H9 (cell line): ENCODE data around the gene MLIP. TPM values are rescaled to one million over a fixed set of nuclear protein-coding genes. Genes with fewer than 3 reads are reported as not detected.

ENCODE experiments used
- DNase-seq: peaks from one replicate; pipeline ENCODE4 v3.0.0-alpha.2; 2017
- H2AFZ ChIP-seq: one replicate; pipeline ENCODE4 v1.6.1; 2013; ENCODE audit warnings: mild to moderate bottlenecking, low read length, control low read depth, moderate library complexity
- H2AK5ac ChIP-seq: 2 replicates; pipeline ENCODE4 v1.6.1; 2013; ENCODE audit warnings: low read length, control low read depth, mixed read lengths; ENCODE audit not compliant: insufficient read length
- H2BK120ac ChIP-seq: one replicate; pipeline ENCODE4 v1.6.1; 2013; ENCODE audit warnings: low read depth, mild to moderate bottlenecking, low read length, control low read depth, inconsistent platforms; ENCODE audit not compliant: poor library complexity, severe bottlenecking
- H2BK12ac ChIP-seq: 2 replicates; pipeline ENCODE4 v1.6.1; 2013; ENCODE audit warnings: low read length, control low read depth, mixed read lengths, low read depth; ENCODE audit not compliant: insufficient read length
- H2BK15ac ChIP-seq: 2 replicates; pipeline ENCODE4 v1.6.1; 2013; ENCODE audit warnings: low read depth, low read length, control low read depth
- H2BK20ac ChIP-seq: one replicate; pipeline ENCODE4 v1.6.1; 2013; ENCODE audit warnings: low read depth, mild to moderate bottlenecking, low read length, control low read depth, inconsistent platforms; ENCODE audit not compliant: poor library complexity, severe bottlenecking
- H2BK5ac ChIP-seq: 2 replicates; pipeline ENCODE4 v1.6.1; 2013; ENCODE audit warnings: low read length, control low read depth, mixed read lengths; ENCODE audit not compliant: insufficient read length
- H3K14ac ChIP-seq: 2 replicates; pipeline ENCODE4 v1.6.1; 2013; ENCODE audit warnings: low read length, control low read depth; ENCODE audit not compliant: insufficient read depth
- H3K18ac ChIP-seq: 2 replicates; pipeline ENCODE4 v1.6.1; 2013; ENCODE audit warnings: low read depth, mild to moderate bottlenecking, mixed read lengths, low read length, control low read depth; ENCODE audit not compliant: insufficient read length
- H3K23ac ChIP-seq: 2 replicates; pipeline ENCODE4 v1.6.1; 2013; ENCODE audit warnings: low read length, control low read depth, mixed read lengths, low read depth; ENCODE audit not compliant: insufficient read length
- H3K23me2 ChIP-seq: 2 replicates; pipeline ENCODE4 v1.6.1; 2013; ENCODE audit warnings: low read depth, mild to moderate bottlenecking, mixed read lengths, low read length, control low read depth; ENCODE audit not compliant: insufficient read length, poor library complexity, severe bottlenecking
- H3K27ac ChIP-seq: 2 replicates; pipeline ENCODE4 v1.5.1; 2013; ENCODE audit warnings: low read length, control low read depth, mixed read lengths, low read depth; ENCODE audit not compliant: insufficient read length
- H3K27me3 ChIP-seq: 2 replicates; pipeline ENCODE4 v1.6.1; 2013; ENCODE audit warnings: low read length, control low read depth, inconsistent platforms; ENCODE audit not compliant: insufficient read depth
- H3K4ac ChIP-seq: 2 replicates; pipeline ENCODE4 v1.6.1; 2013; ENCODE audit warnings: low read depth, mild to moderate bottlenecking, control low read depth, inconsistent platforms, low read length, moderate library complexity
- H3K4me1 ChIP-seq: 2 replicates; pipeline ENCODE4 v1.6.1; 2013; ENCODE audit warnings: low read length, control low read depth, inconsistent platforms; ENCODE audit not compliant: insufficient read depth
- H3K4me2 ChIP-seq: 2 replicates; pipeline ENCODE4 v1.6.1; 2013; ENCODE audit warnings: low read length, control low read depth, mixed read lengths; ENCODE audit not compliant: insufficient read length, insufficient read depth
- H3K56ac ChIP-seq: 2 replicates; pipeline ENCODE4 v1.6.1; 2013; ENCODE audit warnings: low read depth, mild to moderate bottlenecking, mixed read lengths, low read length, control low read depth; ENCODE audit not compliant: insufficient read length
- H3K79me1 ChIP-seq: 2 replicates; pipeline ENCODE4 v1.6.1; 2013; ENCODE audit warnings: low read depth, mild to moderate bottlenecking, moderate library complexity, low read length, control low read depth, inconsistent platforms; ENCODE audit not compliant: insufficient read depth, poor library complexity, severe bottlenecking
- H3K79me2 ChIP-seq: 2 replicates; pipeline ENCODE4 v1.6.1; 2013; ENCODE audit warnings: low read length, control low read depth, inconsistent platforms; ENCODE audit not compliant: insufficient read depth
- H3K9ac ChIP-seq: 2 replicates; pipeline ENCODE4 v1.6.1; 2013; ENCODE audit warnings: low read length, control low read depth, mixed read lengths; ENCODE audit not compliant: insufficient read length; ENCODE audit errors: extremely low read depth
- H3K9me3 ChIP-seq: one replicate; pipeline ENCODE4 v1.6.1; 2013; ENCODE audit warnings: low read depth, low read length, inconsistent platforms; ENCODE audit not compliant: control insufficient read depth
- H3T11ph ChIP-seq: one replicate; pipeline ENCODE4 v1.6.1; 2013; ENCODE audit warnings: mild to moderate bottlenecking, low read length, control low read depth, inconsistent platforms
- H4K20me1 ChIP-seq: one replicate; pipeline ENCODE4 v1.6.1; 2013; ENCODE audit not compliant: control insufficient read depth, insufficient read length, insufficient read depth
- H4K5ac ChIP-seq: 2 replicates; pipeline ENCODE4 v1.6.1; 2013; ENCODE audit warnings: low read depth, mild to moderate bottlenecking, mixed read lengths, low read length, control low read depth; ENCODE audit not compliant: insufficient read length
- H4K8ac ChIP-seq: replicated peaks from 2 replicates; pipeline ENCODE4 v1.6.1; 2013; ENCODE audit warnings: low read length, control low read depth, mixed read lengths, low read depth; ENCODE audit not compliant: insufficient read length
- H4K91ac ChIP-seq: 2 replicates; pipeline ENCODE4 v1.6.1; 2013; ENCODE audit warnings: low read depth, mild to moderate bottlenecking, moderate library complexity, mixed read lengths, low read length, control low read depth; ENCODE audit not compliant: insufficient read length
- H3K27ac Mint-ChIP-seq, 3 experiments: 2 replicates in 2 of 3; 3 replicates in 1 of 3; pipeline ENCODE4 v1.8.0; 2020 to 2021; ENCODE audit warnings: mixed read lengths in 3 of 3, mild to moderate bottlenecking in 1 of 3, moderate library complexity in 1 of 3
- H3K27me3 Mint-ChIP-seq: 2 replicates; pipeline ENCODE4 v1.8.0; 2021; ENCODE audit warnings: low read depth, mild to moderate bottlenecking, moderate library complexity, mixed read lengths
- H3K36me3 Mint-ChIP-seq, 3 experiments: 2 replicates in 2 of 3; 3 replicates in 1 of 3; pipeline ENCODE4 v1.8.0; 2020 to 2021; ENCODE audit warnings: low read depth in 3 of 3, mixed read lengths in 3 of 3; ENCODE audit not compliant: insufficient read depth in 1 of 3
- H3K4me1 Mint-ChIP-seq, 2 experiments: 2 replicates each; pipeline ENCODE4 v1.8.0; 2020; ENCODE audit warnings: mixed read lengths in 2 of 2
- H3K4me3 Mint-ChIP-seq, 2 experiments: 2 replicates in 1 of 2; 3 replicates in 1 of 2; pipeline ENCODE4 v1.8.0; 2020 to 2021; ENCODE audit warnings: mild to moderate bottlenecking in 2 of 2, mixed read lengths in 2 of 2, moderate library complexity in 1 of 2
- H3K9me3 Mint-ChIP-seq, 2 experiments: 2 replicates in 1 of 2; 3 replicates in 1 of 2; pipeline ENCODE4 v1.8.0; 2020; ENCODE audit warnings: mild to moderate bottlenecking in 2 of 2, mixed read lengths in 2 of 2, moderate library complexity in 1 of 2
- CTCF ChIP-seq: fragments of 200-600 bp; sonication (generic); conservative IDR thresholded peaks from 3 replicates; pipeline ENCODE4 v1.8.0; 2021; ENCODE audit warnings: antibody characterized with exemption, mild to moderate bottlenecking
- WGBS: extraction: QIAGEN DNeasy Blood & Tissue Kit; methylation state at CpG from one replicate; pipeline ENCODE4 v1.1.7; 2013; ENCODE audit warnings: missing lambda C conversion rate, low lambda C conversion rate, mixed read lengths; ENCODE audit not compliant: insufficient read length; ENCODE audit errors: extremely low coverage; 5-methylcytosine and 5-hydroxymethylcytosine counted together
- total RNA-seq: library from RNA; stranded (reverse); gene quantifications from 2 replicates; pipeline ENCODE4 v1.2.1, GENCODE V29; 2021

The MLIP gene
- total RNA-seq, 1 experiment from 2014 or later = not detected

GRCh38 chr6:54073487-54073886, 37.8 kb upstream of the MLIP start:
- H4K20me1 ChIP-seq = no peaks in the 10 kb centered on the region
- no peak overlapping the region for H3K56ac ChIP-seq
- no peak overlapping the region for H2BK120ac ChIP-seq
- H2BK15ac ChIP-seq = no peak overlapping the region
- Mint-ChIP-seq H3K27ac (no peak overlapping the region), H3K36me3 (no peaks in the 10 kb centered on the region), H3K27me3 (no peaks in the 10 kb centered on the region), H3K9me3 (no peaks in the 10 kb centered on the region), H3K4me3 (no peak overlapping the region), H3K4me1 (peaks cover 29 to 32% of the 10 kb centered on the region in 2 experiments)
- no peaks in the 10 kb centered on the region for H3K9me3 ChIP-seq
- H3K14ac ChIP-seq = no peak overlapping the region
- no peaks in the 10 kb centered on the region for H3K27me3 ChIP-seq
- H2BK12ac ChIP-seq = no peak overlapping the region
- no peak overlapping the region for H4K91ac ChIP-seq
- no peak overlapping the region for H3T11ph ChIP-seq
- no peak overlapping the region for H3K4me2 ChIP-seq
- WGBS = no CpG with 5 or more reads among the region's 2 CpGs
- no peak overlapping the region for H3K27ac ChIP-seq
- H2AK5ac ChIP-seq = no peak overlapping the region
- H3K4ac ChIP-seq = no peak overlapping the region
- H3K79me1 ChIP-seq = no peaks in the 10 kb centered on the region
- H3K79me2 ChIP-seq = no peaks in the 10 kb centered on the region
- H3K18ac ChIP-seq = no peak overlapping the region
- H3K9ac ChIP-seq = no peak overlapping the region
- H3K4me1 ChIP-seq = no peaks in the 10 kb centered on the region; the same call in 1 of the 2 replicates
- no peaks in the 10 kb centered on the region for H3K23me2 ChIP-seq
- TF ChIP-seq CTCF = no peak
- no peak for DNase-seq
- no peak overlapping the region for H2AFZ ChIP-seq
- H3K23ac ChIP-seq = no peak overlapping the region
- H2BK20ac ChIP-seq = no peak overlapping the region
- no peak overlapping the region for H2BK5ac ChIP-seq
- no peak overlapping the region for H4K8ac ChIP-seq
- H4K5ac ChIP-seq = no peak overlapping the region
